SK-N-SH treated with all-trans-retinoic acid at 6 μM for 48 hours (cell line): ENCODE measurements around the gene CDC42EP2.

ENCODE experiments used
- BACH2 ChIP-seq: fragments of 250-450 bp; sonication (Bioruptor Pico); IDR thresholded peaks from 2 replicates; pipeline ENCODE4 v1.9.0; 2021; ENCODE audit warnings: mild to moderate bottlenecking, borderline replicate concordance
- ISL1 ChIP-seq: fragments of 250-450 bp; sonication (Bioruptor Pico); IDR thresholded peaks from 2 replicates; pipeline ENCODE4 v2.1.2; 2022; ENCODE audit warnings: mild to moderate bottlenecking, moderate library complexity
- OSR1 ChIP-seq: fragments of 250-450 bp; sonication (Bioruptor Pico); IDR thresholded peaks from 2 replicates; pipeline ENCODE4 v1.8.0; 2022; ENCODE audit warnings: moderate library complexity, mild to moderate bottlenecking, inconsistent platforms
- TF ChIP-seq, protein P1 (sequence below): fragments of 250-450 bp; sonication (Bioruptor Pico); IDR thresholded peaks from 2 replicates; pipeline ENCODE4 v1.5.1; 2020; ENCODE audit warnings: low read depth, mild to moderate bottlenecking, moderate library complexity
- TF ChIP-seq, protein P2 (sequence below): fragments of 250-450 bp; sonication (Bioruptor Pico); IDR thresholded peaks from 2 replicates; pipeline ENCODE4 v1.8.0; 2020; ENCODE audit warnings: mild to moderate bottlenecking, moderate library complexity, borderline replicate concordance

DNA sequence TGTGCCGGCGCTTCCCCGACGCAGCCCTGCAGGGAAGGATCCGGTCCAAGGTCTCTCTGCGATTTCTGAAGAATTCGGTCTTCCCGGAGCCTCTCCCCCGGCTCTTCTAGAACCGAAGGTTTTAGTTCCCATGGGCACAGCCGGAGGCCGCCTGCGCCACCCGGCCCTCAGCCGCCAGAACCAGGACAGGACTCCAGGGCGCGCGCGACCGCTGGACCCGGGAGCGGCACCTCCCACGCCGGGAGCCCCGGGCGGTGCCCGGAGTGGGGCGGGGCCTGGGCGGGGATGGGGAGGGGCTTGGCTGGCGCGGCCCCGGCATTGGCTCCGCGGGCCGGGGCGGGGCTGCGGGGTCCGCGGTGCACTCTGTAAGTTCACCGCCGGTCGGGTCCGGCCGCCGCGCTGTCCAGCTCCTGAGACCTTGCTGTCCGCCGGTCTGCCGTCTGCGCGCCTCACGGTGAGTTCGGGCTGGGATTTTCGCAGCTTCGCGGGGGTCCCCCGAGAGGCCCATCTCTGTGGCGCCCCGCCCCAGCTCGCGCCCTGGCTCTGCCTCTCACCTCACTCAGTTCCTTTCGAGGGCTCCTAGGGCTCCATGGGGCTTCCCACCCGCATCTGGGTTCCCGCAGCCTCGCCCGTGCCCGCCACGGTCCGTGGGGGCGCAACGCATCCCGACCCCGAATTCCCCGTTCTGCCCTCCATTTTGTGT is at the start of gene CDC42EP2:
- TF ChIP-seq BACH2 (no peak), OSR1 (no peak), ISL1 (CRISPR knock-in tag) (no peak)
- TF ChIP-seq, protein P1, sequence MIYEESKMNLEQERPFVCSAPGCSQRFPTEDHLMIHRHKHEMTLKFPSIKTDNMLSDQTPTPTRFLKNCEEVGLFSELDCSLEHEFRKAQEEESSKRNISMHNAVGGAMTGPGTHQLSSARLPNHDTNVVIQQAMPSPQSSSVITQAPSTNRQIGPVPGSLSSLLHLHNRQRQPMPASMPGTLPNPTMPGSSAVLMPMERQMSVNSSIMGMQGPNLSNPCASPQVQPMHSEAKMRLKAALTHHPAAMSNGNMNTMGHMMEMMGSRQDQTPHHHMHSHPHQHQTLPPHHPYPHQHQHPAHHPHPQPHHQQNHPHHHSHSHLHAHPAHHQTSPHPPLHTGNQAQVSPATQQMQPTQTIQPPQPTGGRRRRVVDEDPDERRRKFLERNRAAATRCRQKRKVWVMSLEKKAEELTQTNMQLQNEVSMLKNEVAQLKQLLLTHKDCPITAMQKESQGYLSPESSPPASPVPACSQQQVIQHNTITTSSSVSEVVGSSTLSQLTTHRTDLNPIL (CRISPR knock-in tag) = no peak
- TF ChIP-seq, protein P2, sequence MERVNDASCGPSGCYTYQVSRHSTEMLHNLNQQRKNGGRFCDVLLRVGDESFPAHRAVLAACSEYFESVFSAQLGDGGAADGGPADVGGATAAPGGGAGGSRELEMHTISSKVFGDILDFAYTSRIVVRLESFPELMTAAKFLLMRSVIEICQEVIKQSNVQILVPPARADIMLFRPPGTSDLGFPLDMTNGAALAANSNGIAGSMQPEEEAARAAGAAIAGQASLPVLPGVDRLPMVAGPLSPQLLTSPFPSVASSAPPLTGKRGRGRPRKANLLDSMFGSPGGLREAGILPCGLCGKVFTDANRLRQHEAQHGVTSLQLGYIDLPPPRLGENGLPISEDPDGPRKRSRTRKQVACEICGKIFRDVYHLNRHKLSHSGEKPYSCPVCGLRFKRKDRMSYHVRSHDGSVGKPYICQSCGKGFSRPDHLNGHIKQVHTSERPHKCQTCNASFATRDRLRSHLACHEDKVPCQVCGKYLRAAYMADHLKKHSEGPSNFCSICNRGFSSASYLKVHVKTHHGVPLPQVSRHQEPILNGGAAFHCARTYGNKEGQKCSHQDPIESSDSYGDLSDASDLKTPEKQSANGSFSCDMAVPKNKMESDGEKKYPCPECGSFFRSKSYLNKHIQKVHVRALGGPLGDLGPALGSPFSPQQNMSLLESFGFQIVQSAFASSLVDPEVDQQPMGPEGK = no peak
